HepG2 (cell line): ENCODE measurements around the gene PRR35. TPM values are rescaled to one million over a fixed set of nuclear protein-coding genes. Genes with fewer than 3 reads are reported as not detected.

Source experiments
- CEBPG ChIP-seq: IDR thresholded peaks from 2 replicates; pipeline ENCODE4 v1.6.1; 2016
- CENPT ChIP-seq: sonication (generic); formaldehyde crosslinking; IDR thresholded peaks from 2 replicates; pipeline ENCODE4 v1.8.0; 2022; ENCODE audit warnings: low read depth, mild to moderate bottlenecking, moderate library complexity, missing genetic modification reagents
- CREB1 ChIP-seq, 2 experiments: fragments of 450-650 bp in 1 of 2; IDR thresholded peaks; 2 replicates each; pipeline ENCODE4 v1.6.1; 2016 to 2017; ENCODE audit warnings: control low read depth in 1 of 2, mild to moderate bottlenecking in 1 of 2, missing compliant biosample characterization in 1 of 2, missing genetic modification characterization in 1 of 2
- HINFP ChIP-seq: sonication (generic); formaldehyde crosslinking; IDR thresholded peaks from 2 replicates; pipeline ENCODE4 v1.4.0; 2020; ENCODE audit warnings: low read depth, mild to moderate bottlenecking, missing genetic modification reagents
- MYNN ChIP-seq: sonication (generic); formaldehyde crosslinking; IDR thresholded peaks from 2 replicates; pipeline ENCODE4 v1.4.0; 2020; ENCODE audit warnings: mild to moderate bottlenecking, low read depth, missing genetic modification reagents
- PLRG1 ChIP-seq: fragments of 450-650 bp; conservative IDR thresholded peaks from 2 replicates; pipeline ENCODE4 v1.6.1; 2016
- SNAI1 ChIP-seq: sonication (generic); formaldehyde crosslinking; IDR thresholded peaks from 2 replicates; pipeline ENCODE4 v1.5.0; 2020; ENCODE audit warnings: mild to moderate bottlenecking, missing genetic modification reagents, borderline replicate concordance
- SRY ChIP-seq: sonication (generic); formaldehyde crosslinking; IDR thresholded peaks from 2 replicates; pipeline ENCODE4 v1.8.0; 2022; ENCODE audit warnings: mild to moderate bottlenecking, missing genetic modification reagents
- polyA plus RNA-seq, 8 experiments: library from polyadenylated mRNA; depleted of rRNA in 3 of 8; stranded (reverse) in 7 of 8; unstranded in 1 of 8; fragments of >200 nt; fragmentation: Illumina TruSeq in 4 of 8; extraction: Trizol in 4 of 8; gene quantifications; 2 replicates each; pipeline versions ENCODE4 v1.2.1 to v1.2.3, GENCODE V29; 2011 to 2016; ENCODE audit warnings: low read depth in 4 of 8, missing spikeins in 1 of 8, mixed read lengths in 1 of 8; ENCODE audit not compliant: insufficient read depth in 1 of 8
- total RNA-seq, 5 experiments: library from RNA; depleted of rRNA; stranded (reverse); fragments of >200 nt; fragmentation: Illumina TruSeq; extraction: Trizol; gene quantifications; 2 replicates each; pipeline ENCODE4 v1.2.3, GENCODE V29; 2016; ENCODE audit warnings: low read depth in 1 of 5
- TF ChIP-seq, protein P1 (sequence below): sonication (generic); formaldehyde crosslinking; IDR thresholded peaks from 2 replicates; pipeline ENCODE4 v1.5.1; 2020; ENCODE audit warnings: missing genetic modification reagents, mild to moderate bottlenecking, borderline replicate concordance
- TF ChIP-seq, protein P2 (sequence below), 2 experiments: fragments of 450-650 bp in 1 of 2; sonication (generic) in 1 of 2; formaldehyde crosslinking in 1 of 2; IDR thresholded peaks; 2 replicates each; pipeline versions ENCODE4 v1.6.1 to v1.8.0; 2016 to 2022; ENCODE audit warnings: antibody characterized with exemption in 1 of 2, mild to moderate bottlenecking in 1 of 2, missing genetic modification reagents in 1 of 2
- TF ChIP-seq, protein P3 (sequence below): sonication (generic); formaldehyde crosslinking; IDR thresholded peaks from 2 replicates; pipeline ENCODE4 v1.9.0; 2021; ENCODE audit warnings: missing genetic modification reagents, borderline replicate concordance
- TF ChIP-seq, protein P4 (sequence below): sonication (generic); formaldehyde crosslinking; conservative IDR thresholded peaks from 2 replicates; pipeline ENCODE4 v1.4.0; 2020; ENCODE audit warnings: missing genetic modification reagents

PRR35 gene
- total and polyA plus RNA-seq, 2 of the 13 experiments (the other 11 are each of a cell fraction or from before 2014, with no cell fraction given): 0.07 to 0.16 TPM

- TF ChIP-seq, protein P1, sequence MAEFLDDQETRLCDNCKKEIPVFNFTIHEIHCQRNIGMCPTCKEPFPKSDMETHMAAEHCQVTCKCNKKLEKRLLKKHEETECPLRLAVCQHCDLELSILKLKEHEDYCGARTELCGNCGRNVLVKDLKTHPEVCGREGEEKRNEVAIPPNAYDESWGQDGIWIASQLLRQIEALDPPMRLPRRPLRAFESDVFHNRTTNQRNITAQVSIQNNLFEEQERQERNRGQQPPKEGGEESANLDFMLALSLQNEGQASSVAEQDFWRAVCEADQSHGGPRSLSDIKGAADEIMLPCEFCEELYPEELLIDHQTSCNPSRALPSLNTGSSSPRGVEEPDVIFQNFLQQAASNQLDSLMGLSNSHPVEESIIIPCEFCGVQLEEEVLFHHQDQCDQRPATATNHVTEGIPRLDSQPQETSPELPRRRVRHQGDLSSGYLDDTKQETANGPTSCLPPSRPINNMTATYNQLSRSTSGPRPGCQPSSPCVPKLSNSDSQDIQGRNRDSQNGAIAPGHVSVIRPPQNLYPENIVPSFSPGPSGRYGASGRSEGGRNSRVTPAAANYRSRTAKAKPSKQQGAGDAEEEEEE: no peak
- no peak for TF ChIP-seq HINFP
- TF ChIP-seq PLRG1: no peak
- TF ChIP-seq MYNN (CRISPR knock-in tag): no peak
- TF ChIP-seq, protein P2, sequence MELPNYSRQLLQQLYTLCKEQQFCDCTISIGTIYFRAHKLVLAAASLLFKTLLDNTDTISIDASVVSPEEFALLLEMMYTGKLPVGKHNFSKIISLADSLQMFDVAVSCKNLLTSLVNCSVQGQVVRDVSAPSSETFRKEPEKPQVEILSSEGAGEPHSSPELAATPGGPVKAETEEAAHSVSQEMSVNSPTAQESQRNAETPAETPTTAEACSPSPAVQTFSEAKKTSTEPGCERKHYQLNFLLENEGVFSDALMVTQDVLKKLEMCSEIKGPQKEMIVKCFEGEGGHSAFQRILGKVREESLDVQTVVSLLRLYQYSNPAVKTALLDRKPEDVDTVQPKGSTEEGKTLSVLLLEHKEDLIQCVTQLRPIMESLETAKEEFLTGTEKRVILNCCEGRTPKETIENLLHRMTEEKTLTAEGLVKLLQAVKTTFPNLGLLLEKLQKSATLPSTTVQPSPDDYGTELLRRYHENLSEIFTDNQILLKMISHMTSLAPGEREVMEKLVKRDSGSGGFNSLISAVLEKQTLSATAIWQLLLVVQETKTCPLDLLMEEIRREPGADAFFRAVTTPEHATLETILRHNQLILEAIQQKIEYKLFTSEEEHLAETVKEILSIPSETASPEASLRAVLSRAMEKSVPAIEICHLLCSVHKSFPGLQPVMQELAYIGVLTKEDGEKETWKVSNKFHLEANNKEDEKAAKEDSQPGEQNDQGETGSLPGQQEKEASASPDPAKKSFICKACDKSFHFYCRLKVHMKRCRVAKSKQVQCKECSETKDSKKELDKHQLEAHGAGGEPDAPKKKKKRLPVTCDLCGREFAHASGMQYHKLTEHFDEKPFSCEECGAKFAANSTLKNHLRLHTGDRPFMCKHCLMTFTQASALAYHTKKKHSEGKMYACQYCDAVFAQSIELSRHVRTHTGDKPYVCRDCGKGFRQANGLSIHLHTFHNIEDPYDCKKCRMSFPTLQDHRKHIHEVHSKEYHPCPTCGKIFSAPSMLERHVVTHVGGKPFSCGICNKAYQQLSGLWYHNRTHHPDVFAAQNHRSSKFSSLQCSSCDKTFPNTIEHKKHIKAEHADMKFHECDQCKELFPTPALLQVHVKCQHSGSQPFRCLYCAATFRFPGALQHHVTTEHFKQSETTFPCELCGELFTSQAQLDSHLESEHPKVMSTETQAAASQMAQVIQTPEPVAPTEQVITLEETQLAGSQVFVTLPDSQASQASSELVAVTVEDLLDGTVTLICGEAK (IDR thresholded peaks at IDR 0.05): no peak
- TF ChIP-seq, protein P2 (CRISPR knock-in tag; IDR thresholded peaks at IDR 0.05): no peak
- TF ChIP-seq CEBPG (CRISPR knock-in tag): no peak
- no peak for TF ChIP-seq CENPT (CRISPR knock-in tag)
- no peak for TF ChIP-seq SNAI1 (CRISPR knock-in tag)
- no peak for TF ChIP-seq SRY (CRISPR knock-in tag)
- TF ChIP-seq, protein P3, sequence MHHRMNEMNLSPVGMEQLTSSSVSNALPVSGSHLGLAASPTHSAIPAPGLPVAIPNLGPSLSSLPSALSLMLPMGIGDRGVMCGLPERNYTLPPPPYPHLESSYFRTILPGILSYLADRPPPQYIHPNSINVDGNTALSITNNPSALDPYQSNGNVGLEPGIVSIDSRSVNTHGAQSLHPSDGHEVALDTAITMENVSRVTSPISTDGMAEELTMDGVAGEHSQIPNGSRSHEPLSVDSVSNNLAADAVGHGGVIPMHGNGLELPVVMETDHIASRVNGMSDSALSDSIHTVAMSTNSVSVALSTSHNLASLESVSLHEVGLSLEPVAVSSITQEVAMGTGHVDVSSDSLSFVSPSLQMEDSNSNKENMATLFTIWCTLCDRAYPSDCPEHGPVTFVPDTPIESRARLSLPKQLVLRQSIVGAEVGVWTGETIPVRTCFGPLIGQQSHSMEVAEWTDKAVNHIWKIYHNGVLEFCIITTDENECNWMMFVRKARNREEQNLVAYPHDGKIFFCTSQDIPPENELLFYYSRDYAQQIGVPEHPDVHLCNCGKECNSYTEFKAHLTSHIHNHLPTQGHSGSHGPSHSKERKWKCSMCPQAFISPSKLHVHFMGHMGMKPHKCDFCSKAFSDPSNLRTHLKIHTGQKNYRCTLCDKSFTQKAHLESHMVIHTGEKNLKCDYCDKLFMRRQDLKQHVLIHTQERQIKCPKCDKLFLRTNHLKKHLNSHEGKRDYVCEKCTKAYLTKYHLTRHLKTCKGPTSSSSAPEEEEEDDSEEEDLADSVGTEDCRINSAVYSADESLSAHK: no peak
- no peak for TF ChIP-seq CREB1 (IDR thresholded peaks at IDR 0.05)
- TF ChIP-seq CREB1 (CRISPR knock-in tag; IDR thresholded peaks at IDR 0.05): no peak
- TF ChIP-seq, protein P4, sequence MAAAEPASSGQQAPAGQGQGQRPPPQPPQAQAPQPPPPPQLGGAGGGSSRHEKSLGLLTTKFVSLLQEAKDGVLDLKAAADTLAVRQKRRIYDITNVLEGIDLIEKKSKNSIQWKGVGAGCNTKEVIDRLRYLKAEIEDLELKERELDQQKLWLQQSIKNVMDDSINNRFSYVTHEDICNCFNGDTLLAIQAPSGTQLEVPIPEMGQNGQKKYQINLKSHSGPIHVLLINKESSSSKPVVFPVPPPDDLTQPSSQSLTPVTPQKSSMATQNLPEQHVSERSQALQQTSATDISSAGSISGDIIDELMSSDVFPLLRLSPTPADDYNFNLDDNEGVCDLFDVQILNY (CRISPR knock-in tag): no peak
Measured at GRCh38 chr16:533391-534123, 26.6 kb upstream of the PRR35 start (continued).
